Nephron (organoid): ENCODE data around the gene NOX4.
"Not testable (repeated sequence)": the region's sequence is repeated elsewhere in the genome, so short reads cannot be mapped to it uniquely, and the experiment has no call there.

ENCODE experiments used
- H3K27ac Mint-ChIP-seq, 3 experiments: 2 replicates each; pipeline ENCODE4 v1.8.0; 2020; ENCODE audit warnings: mixed read lengths in 3 of 3, mild to moderate bottlenecking in 2 of 3, moderate library complexity in 1 of 3
- H3K27me3 Mint-ChIP-seq: 2 replicates; pipeline ENCODE4 v1.8.0; 2021; ENCODE audit warnings: low read depth, mild to moderate bottlenecking, moderate library complexity, mixed read lengths
- H3K36me3 Mint-ChIP-seq: 2 replicates; pipeline ENCODE4 v1.8.0; 2020; ENCODE audit warnings: low read depth, mixed read lengths
- H3K4me1 Mint-ChIP-seq: 2 replicates; pipeline ENCODE4 v1.8.0; 2020; ENCODE audit warnings: mixed read lengths
- H3K4me3 Mint-ChIP-seq, 3 experiments: 2 replicates each; pipeline ENCODE4 v1.8.0; 2020; ENCODE audit warnings: mild to moderate bottlenecking in 3 of 3, mixed read lengths in 3 of 3, moderate library complexity in 2 of 3
- H3K9me3 Mint-ChIP-seq: 2 replicates; pipeline ENCODE4 v1.8.0; 2020; ENCODE audit warnings: mixed read lengths
- CTCF ChIP-seq, 3 experiments: fragments of 200-600 bp; sonication (generic); IDR thresholded peaks; one replicate each; pipeline ENCODE4 v1.5.0; 2021; ENCODE audit warnings: antibody characterized with exemption in 3 of 3; ENCODE audit not compliant: unreplicated experiment in 3 of 3

NOX4 gene

GRCh38 chr11:89333704-89334103, 157.5 kb downstream of the NOX4 start:
- H3K27ac Mint-ChIP-seq: peak overlapping the region; percentile 54 to 61 (median 54)
- H3K4me3 Mint-ChIP-seq, H3K36me3 Mint-ChIP-seq, H3K27me3 Mint-ChIP-seq, H3K9me3 Mint-ChIP-seq: not testable (repeated sequence)
- TF ChIP-seq CTCF (IDR thresholded peaks at IDR 0.05; ENCODE audit: unreplicated experiment in 3 of 3): peak; percentile 31 to 49 (median 32)
- H3K4me1 Mint-ChIP-seq: peaks cover 11% of the 10 kb centered on the region

- not testable (repeated sequence) for H3K27me3 Mint-ChIP-seq, H3K4me1 Mint-ChIP-seq, H3K27ac Mint-ChIP-seq, H3K9me3 Mint-ChIP-seq, H3K4me3 Mint-ChIP-seq, H3K36me3 Mint-ChIP-seq
Measured at GRCh38 chr11:89331940-89332339, 159.2 kb downstream of the NOX4 start.

- Mint-ChIP-seq H3K27me3 (no peaks in the 10 kb centered on the region), H3K36me3 (peaks cover 5% of the 10 kb centered on the region), H3K4me3 (no peak overlapping the region), H3K4me1 (no peaks in the 10 kb centered on the region), H3K27ac (no peak overlapping the region), H3K9me3 (no peaks in the 10 kb centered on the region)
- no peak for TF ChIP-seq CTCF (IDR thresholded peaks at IDR 0.05; ENCODE audit: unreplicated experiment in 3 of 3)
Measured at GRCh38 chr11:89327885-89328284, 163.3 kb downstream of the NOX4 start.

GRCh38 chr11:89321401-89321800, 169.8 kb downstream of the NOX4 start:
- Mint-ChIP-seq H3K9me3 (peaks cover 7% of the 10 kb centered on the region), H3K4me3 (no peak overlapping the region), H3K4me1 (no peaks in the 10 kb centered on the region), H3K27ac (no peak overlapping the region), H3K36me3 (peaks cover 21% of the 10 kb centered on the region), H3K27me3 (no peaks in the 10 kb centered on the region)
- TF ChIP-seq CTCF (IDR thresholded peaks at IDR 0.05; ENCODE audit: unreplicated experiment in 3 of 3): no peak

GRCh38 chr11:89310607-89311006, 180.6 kb downstream of the NOX4 start:
- not testable (repeated sequence) for H3K4me3 Mint-ChIP-seq, H3K27me3 Mint-ChIP-seq, H3K4me1 Mint-ChIP-seq, H3K9me3 Mint-ChIP-seq, H3K36me3 Mint-ChIP-seq, H3K27ac Mint-ChIP-seq

- H3K9me3 Mint-ChIP-seq, H3K27me3 Mint-ChIP-seq, H3K36me3 Mint-ChIP-seq, H3K27ac Mint-ChIP-seq, H3K4me1 Mint-ChIP-seq, H3K4me3 Mint-ChIP-seq: not testable (repeated sequence)
Measured at GRCh38 chr11:89309321-89309985, 181.7 kb downstream of the NOX4 start.

- H3K27ac Mint-ChIP-seq, H3K4me1 Mint-ChIP-seq, H3K27me3 Mint-ChIP-seq, H3K36me3 Mint-ChIP-seq, H3K9me3 Mint-ChIP-seq, H3K4me3 Mint-ChIP-seq: not testable (repeated sequence)
Measured at GRCh38 chr11:89308272-89308671, 182.9 kb downstream of the NOX4 start.

- not testable (repeated sequence) for H3K27ac Mint-ChIP-seq, H3K36me3 Mint-ChIP-seq, H3K4me3 Mint-ChIP-seq, H3K9me3 Mint-ChIP-seq, H3K4me1 Mint-ChIP-seq, H3K27me3 Mint-ChIP-seq
Measured at GRCh38 chr11:89303029-89303428, 188.1 kb downstream of the NOX4 start.

GRCh38 chr11:89295023-89295422, 196.2 kb downstream of the NOX4 start:
- H3K27me3 Mint-ChIP-seq, H3K27ac Mint-ChIP-seq, H3K4me1 Mint-ChIP-seq, H3K36me3 Mint-ChIP-seq, H3K9me3 Mint-ChIP-seq, H3K4me3 Mint-ChIP-seq: not testable (repeated sequence)
